Colon (tissue), 2 donors: ENCODE measurements around the gene LRIF1.
"Not testable (repeated sequence)": the region's sequence is repeated elsewhere in the genome, so short reads cannot be mapped to it uniquely, and the experiment has no call there.

ENCODE experiments used
- FAIRE-seq: peaks from 2 replicates; lab custom pipeline; 2012; peaks lifted over from hg19 to GRCh38; lab: Jason Lieb, UNC
- donor health status: control.
- donor health status: control.

LRIF1 gene

GRCh38 chr1:110948038-110948810, 15.5 kb downstream of the LRIF1 start:
- FAIRE-seq: no peak

DNA sequence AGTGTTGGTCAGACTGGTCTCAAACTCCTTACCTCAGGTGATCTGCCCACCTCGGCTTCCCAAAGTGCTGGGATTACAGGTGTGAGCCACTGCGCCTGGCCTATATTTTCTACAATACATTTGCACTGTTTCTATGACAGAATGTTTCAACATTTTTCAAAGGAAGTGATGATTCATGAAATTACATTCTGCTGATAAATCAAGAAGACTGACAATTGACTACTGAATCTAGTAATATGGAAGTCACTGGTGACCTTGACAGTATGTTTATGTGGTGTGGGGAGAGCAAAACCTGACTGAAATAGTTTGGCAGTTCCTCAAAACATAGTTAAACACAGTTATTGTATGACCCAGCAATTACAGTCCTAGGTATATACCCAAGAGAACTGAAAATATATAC, 18.1 kb downstream of the LRIF1 start:
- FAIRE-seq: no peak

DNA sequence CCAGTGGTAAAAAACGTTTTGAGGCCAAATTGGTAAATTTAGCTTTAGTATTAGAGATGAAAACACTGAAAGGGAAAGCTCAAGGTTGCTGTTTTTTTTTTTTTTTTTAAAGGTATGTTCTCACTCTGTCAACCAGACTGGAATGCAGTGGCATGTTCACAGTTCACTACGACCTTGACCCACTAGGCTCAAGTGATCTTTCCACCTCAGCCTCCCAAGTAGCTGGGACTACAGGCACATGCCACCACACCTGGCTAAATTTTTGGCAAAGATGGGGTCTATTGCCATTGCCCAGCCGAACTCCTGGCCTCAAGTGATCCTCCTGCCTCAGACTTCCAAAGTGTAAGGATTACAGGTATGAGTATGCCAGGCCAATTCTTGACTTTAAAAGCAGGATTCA, 18.9 kb downstream of the LRIF1 start:
- FAIRE-seq: no peak

DNA sequence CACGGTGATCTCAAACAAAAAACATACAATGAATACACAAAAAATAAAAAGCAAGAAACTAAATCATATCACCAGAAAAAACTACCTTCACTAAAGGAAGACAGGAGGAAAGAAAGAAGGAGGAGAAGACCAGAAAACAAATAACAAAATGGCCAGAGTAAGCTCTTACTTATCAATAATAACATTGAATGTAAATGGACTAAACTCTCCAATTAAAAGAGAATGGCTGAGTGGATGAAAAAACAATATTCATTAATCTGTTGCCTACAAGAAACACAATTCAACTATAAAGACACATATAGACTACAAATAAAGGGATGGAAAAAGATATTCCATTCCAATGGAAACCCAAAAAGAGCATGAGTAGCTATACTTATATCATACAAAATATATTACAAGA, 27.2 kb downstream of the LRIF1 start:
- no peak for FAIRE-seq

DNA sequence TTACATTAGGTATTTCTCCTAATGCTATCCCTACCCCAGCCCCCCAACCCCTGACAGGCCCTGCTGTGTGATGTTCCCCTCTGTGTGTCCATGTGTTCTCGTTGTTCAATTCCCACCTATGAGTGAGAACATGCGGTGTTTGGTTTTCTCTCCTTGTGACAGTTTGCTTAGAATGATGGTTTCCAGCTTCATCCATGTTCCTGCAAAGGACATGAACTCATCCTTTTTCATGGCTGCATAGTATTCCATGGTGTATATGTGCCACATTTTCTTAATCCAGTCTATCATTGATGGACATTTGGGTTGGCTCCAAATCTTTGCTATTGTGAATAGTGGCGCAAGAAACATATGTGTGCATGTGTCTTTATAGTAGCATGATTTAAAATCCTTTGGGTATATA, 32.6 kb downstream of the LRIF1 start:
- not testable (repeated sequence) for FAIRE-seq

DNA sequence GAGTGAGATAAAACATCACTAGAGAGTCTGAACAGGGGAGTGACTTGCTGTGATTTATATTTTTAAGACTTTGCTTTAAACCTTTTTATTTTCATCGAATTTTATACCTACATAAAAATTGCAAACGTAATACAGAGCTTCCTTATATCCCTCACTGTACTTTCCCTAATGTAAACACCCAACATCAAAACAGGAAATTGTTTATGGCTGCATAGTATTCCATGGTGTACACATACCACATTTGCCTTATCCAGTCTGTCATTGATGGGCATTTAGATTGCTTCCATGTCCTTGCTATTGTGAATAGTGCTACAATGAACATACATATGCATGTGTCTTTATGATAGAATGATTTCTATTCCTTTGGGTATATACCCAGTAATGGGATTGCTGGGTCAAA, 34.8 kb downstream of the LRIF1 start:
- no peak for FAIRE-seq

DNA sequence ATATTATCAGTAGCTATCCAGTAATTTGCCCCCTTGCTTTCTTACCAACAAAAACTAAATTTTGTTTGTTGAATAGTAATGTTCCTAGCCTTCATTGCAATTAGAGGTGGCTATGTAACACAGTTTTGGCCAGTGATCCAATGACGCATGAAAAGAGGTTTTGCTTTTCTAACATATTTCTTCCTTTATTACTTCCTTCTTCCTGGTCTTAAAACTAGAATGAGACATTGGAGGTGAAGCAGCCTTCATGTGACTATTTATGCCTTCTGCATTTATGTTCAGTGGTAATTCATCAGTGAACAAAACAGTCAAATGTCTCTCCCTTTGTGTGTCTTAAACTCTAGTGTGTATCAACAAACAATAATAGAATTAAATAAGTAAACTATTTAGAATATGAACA, 35.5 kb downstream of the LRIF1 start:
- FAIRE-seq: no peak

DNA sequence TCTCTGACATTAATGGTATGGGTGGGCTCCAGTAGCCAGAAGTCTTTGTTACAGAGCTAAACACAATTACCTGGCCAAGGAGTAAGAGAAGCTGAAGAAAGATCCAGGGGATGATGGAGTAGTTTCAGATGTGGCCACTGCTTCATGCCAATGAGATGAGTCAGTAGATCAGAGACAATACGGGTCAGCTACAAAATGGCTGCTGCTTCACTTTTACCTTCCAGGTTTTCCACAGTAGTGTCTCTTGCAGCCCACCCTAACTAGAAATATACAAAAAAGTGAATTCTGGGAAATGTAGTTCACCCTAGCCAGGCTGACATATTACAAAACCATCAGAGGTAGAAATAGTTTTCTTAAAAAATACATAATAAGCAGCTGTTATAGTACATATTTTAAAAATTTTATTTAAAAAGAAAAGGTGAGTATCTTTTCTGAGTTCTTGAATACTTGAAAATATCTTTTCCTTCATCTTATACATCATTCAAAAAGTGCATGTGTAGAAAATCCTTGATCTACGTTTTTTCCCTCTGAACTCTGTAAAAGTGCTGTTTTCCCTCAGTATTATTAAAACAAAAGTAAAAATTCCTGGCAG, 36.1 kb downstream of the LRIF1 start:
- FAIRE-seq: no peak

DNA sequence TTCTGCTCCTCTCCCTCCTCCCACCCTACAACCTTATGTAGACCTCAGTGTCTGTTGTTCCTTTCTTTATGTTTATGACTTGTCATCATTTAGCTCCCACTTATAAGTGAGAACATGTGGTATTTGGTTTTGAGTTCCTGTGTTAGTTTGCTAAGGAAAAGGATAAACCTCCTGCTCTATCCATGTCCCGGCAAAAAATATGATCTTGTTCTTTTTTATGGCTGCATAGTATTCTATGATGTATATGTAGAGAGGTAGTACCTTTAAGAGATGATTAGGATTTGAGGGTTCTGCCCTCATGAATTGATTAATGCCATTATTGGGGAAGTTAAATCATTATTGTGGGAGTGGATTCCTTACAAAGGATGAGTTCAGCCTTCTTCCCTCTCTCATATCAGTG, 41.8 kb downstream of the LRIF1 start:
- no peak for FAIRE-seq

DNA sequence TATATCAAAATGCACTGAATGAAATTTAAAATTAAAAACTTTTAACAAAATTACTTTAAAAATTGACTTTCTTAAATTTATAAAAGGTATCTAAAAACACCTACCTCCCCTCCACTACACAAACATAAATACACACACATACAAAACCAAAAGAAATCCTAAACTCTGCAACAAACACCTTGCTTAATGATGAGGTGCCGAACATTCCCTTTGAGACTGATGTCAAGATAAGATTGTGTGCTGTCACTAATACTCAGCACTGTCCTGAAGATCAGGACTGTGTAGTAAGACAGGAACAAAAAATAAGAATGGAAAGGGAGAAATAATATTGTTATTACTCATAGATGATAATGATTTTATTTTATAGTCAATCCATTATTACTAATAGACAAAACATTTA, 45.7 kb downstream of the LRIF1 start:
- FAIRE-seq: peak; percentile 28

DNA sequence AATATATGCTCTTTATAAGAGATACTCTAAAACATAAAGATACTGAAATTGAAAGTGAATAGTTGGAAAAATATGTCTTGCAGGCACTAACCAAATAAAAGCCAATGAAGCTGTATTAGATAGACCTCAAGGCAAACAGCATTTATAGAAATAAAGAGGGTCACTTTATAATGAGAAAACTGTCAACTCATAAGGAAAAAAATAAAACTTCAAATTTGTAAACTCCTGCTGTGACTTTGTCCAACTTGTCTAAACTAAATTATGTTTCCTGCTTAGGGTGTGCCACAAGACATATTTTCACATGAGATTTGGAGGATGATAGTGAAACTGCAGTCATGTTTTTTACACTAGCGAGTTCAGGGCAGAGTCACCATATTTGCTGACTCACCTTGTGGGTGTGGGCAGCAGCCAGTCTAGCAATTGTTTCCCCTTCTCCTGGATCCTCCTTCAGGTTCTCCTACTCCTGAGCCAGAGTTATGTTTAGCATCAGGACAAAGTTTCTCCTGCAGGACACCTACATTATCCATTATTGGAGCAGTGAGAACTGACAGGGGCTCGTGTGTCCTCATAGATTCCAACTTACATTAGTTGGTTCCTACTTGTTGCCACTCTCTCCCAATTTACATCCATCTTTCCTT, 46.9 kb downstream of the LRIF1 start:
- no peak for FAIRE-seq

DNA sequence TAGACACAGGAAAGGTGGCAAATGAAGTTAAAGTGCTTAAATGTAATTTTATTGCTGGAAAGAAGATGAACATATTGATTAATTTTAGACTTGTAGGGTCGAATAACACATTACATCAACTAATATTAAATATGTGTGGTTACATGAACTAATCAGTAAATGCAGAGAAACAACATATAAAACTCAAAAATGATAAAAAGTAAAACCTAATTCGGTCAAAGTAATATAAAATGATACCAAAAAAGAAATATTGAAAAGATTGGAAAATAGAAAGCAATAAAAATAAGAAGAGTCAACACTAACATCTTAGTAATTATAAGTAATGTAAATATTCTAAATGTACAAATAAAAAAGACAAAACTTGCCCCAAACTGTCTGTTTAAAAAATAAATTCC, 47.5 kb downstream of the LRIF1 start:
- FAIRE-seq: no peak

- no peak for FAIRE-seq
Measured at GRCh38 chr1:110915804-110916203, 47.9 kb downstream of the LRIF1 start.

DNA sequence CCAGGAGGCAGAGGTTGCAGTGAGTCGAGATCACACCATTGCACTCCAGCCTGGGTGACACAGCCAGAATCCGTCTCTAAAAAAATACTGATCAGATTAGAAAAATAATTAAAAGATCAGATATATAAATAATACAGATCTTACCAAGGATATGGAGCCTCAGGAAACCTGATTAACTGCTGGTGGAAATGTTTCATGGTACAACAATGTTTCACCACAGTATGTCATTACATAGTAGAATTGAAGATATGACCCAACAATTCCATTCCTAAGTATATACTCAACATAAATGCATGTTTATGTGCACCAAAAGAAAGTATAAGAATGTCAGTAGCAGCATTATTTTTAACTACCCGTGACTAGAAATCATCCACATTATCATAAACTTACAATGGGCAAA, 49.0 kb downstream of the LRIF1 start:
- no peak for FAIRE-seq

DNA sequence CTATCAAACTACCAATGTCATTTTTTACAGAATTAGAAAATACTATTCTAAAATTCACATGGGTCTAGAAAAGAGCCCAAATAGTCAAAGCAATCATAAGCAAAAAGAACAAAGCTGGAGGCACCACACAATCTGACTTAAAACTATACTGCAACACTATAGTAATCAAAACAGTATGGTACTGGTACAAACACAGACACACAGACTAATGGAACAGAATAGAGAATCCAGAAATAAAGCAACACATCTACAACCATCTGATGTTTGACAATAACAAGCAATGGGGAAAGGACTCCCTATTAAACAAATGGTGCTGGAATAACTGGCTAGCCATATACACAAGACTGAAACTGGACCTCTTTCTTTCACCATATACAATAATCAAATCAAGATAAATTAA, 50.9 kb downstream of the LRIF1 start:
- FAIRE-seq: no peak

GRCh38 chr1:110903853-110904500, 59.7 kb downstream of the LRIF1 start:
- FAIRE-seq: no peak

DNA sequence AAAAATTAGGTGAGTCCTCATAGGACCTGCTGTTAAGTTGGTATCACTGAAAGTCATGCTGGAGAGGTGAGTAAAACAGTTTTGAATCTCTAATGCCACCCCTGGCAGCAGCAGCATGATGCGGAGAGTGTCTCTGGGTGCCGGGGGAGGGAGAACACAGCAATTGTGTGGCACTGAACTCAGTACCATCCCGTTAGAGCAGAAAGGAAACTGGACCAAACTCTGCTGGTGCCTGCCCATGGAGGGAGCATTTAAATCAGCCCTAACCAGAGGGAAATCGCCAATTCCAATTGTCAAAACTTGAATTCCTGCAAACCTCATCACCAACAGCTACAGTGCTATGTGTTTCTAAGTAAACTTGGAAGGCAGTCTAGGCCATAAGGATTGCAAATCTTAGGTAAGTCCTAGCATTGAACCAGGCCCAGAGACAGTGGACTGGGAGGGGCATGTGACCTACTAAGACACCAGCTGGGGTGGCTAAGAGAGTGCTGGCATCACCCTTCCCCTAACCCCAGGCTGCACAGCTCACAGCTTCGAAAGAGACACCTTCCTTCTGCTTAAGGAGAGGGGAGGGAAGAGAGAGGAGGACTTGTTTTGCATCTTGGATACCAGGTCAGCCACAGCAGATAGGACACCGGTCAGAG, 60.8 kb downstream of the LRIF1 start:
- no peak for FAIRE-seq

- FAIRE-seq: no peak
Measured at GRCh38 chr1:110899458-110899843, 64.3 kb downstream of the LRIF1 start.

DNA sequence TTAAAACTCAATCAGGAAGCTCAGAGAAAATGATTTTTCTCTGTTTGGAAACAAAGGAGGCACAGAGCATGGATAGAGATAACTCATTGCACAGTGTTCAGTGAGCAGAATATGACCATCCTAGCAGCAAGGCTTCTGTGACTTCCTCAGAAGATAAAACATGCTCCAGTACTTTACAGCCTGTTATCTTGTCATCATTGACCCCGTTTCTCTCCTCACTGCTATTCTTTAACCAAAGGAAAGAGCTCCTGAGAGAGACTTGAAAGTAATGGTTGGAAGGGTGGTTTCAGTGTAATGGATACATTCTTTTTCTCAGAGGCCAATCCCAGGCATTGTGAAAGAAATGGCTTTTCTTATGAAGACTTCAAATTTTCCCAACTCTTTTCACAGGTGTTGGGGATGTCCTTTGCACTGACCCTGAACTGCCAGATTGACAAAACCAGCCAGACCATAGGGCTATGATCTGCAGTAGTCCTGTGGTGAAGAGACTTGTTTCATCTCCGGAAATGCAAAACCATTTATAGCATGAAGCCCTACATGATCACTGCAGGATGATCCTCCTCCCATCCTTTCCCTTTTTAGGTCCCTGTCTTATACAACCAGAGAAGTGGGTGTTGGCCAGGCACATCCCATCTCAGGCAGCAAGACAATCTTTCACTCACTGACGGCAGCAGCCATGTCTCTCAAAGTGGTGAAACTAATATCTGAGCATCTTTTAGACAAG, 64.8 kb downstream of the LRIF1 start:
- no peak for FAIRE-seq

DNA sequence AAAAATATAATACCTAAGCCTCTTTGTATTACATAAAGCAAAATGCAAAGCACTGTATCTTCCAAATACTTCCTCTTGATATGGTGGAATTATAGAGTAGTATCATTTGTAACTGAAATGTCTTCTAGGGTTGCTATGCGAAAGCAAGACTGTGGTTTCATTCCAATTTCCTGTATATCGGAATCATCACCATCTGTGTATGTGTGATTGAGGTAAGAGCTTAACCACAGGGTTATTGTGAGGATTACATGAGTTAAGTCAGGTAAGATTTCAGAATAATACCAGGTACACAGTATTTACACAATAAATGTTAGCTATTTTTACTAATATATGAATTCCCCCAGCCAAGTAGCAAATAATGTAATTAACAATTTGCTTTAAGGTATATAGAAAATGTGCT, 66.0 kb downstream of the LRIF1 start:
- no peak for FAIRE-seq
